ENCODE data around the gene CNTNAP4. TPM values are rescaled to one million over a fixed set of nuclear protein-coding genes. Genes with fewer than 3 reads are reported as not detected.

The CNTNAP4 gene
- total RNA-seq, 2 experiments from 2014 or later, result not detected

DNA sequence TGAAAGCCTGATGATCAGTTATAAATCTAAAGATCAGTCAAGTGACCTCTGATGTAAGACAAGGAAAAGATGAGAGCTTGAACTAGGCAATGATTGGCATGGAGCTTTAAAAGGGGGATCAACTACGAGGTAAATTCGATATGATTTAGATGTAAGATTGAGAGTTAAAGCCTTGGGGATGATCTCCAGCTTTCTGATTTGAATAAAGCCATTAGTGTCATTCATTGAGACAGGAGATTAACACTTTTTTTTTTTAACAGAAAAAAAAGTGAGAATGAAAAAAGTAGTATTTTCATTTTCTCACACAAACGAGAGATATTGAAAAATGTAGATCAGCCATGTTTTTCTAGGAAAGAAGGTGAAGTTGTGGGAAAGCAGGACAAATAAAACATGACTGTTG, 225.4 kb downstream of the CNTNAP4 start:
- Mint-ChIP-seq H3K27me3 (no peaks in the 10 kb centered on the region), H3K4me1 (no peaks in the 10 kb centered on the region), H3K36me3 (no peaks in the 10 kb centered on the region), H3K4me3 (no peak overlapping the region), H3K27ac (no peak overlapping the region), H3K9me3 (ENCODE audit: low read depth) (peaks cover 15% of the 10 kb centered on the region)
- no peak for ATAC-seq
- CTCF ChIA-PET, result no interaction called here
- no peak for DNase-seq

DNA sequence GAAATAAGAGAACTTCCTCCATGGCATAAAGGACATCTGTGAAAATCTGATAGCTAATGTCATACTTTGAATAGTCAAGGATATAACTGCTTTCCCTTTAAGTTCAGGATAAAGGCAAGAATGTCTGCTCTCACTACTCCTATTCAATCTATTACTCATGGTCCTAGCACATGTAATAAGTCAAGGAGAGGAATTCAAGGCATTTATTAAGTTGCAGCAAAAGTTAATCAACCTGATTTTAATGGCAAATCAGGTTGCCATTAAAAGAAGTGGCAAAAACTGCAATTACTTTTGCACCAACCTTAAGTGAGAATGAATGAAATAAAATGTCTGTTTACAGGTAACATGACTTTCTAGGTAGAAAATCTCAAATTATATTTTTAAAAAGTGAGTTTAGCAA, 225.9 kb downstream of the CNTNAP4 start:
- CTCF ChIA-PET, result no interaction called here
- no peak for DNase-seq
- Mint-ChIP-seq H3K27me3 (no peaks in the 10 kb centered on the region), H3K27ac (no peak overlapping the region), H3K4me1 (no peaks in the 10 kb centered on the region), H3K4me3 (no peak overlapping the region), H3K36me3 (no peaks in the 10 kb centered on the region), H3K9me3 (ENCODE audit: low read depth) (peaks cover 15% of the 10 kb centered on the region)
- ATAC-seq, result no peak

DNA sequence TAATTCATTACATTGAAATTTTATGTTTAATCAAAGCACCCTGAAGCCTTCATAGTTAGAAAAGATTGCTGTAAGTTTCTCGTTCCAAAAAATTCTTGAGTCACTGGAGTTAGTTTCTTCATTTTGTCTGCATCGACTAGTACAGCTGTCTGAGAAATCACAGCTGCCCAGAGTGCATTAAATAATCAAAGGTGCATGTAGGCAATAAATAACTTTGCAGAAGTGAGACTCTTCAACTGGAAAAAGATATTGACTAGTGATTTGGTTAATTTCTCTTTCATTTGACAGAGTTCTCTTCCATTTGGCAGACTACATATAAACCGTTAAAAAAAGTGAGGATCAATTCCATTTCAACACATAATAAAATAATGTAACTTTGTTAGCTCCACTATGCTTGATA, 234.0 kb downstream of the CNTNAP4 start:
- Mint-ChIP-seq H3K36me3 (no peaks in the 10 kb centered on the region), H3K4me3 (no peak overlapping the region), H3K4me1 (no peaks in the 10 kb centered on the region), H3K9me3 (ENCODE audit: low read depth) (peaks cover 12% of the 10 kb centered on the region), H3K27me3 (no peaks in the 10 kb centered on the region), H3K27ac (no peak overlapping the region)
- ATAC-seq (no peak), DNase-seq (no peak)
- CTCF ChIA-PET, result no interaction called here

DNA sequence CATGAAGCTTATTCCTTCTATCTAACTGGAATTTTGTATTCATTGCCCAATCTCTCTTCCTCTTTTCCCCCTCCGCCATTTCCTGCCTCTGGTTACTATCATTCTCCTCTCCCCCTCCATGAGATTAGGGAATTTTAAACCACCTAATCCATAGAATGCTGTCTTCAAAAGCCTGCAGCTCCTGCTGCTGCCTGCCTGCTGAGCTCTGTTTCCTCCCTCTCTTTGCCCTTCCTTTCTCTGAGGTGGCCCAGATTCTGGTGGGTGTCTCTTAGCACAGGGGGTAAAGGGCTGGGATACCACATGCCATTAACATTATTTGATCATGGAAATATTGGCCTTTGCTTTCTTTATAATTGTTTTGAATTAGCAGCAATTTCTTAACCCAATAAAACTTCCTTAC, 241.6 kb downstream of the CNTNAP4 start:
- Mint-ChIP-seq H3K9me3 (ENCODE audit: low read depth) (peaks cover 12% of the 10 kb centered on the region), H3K36me3 (no peaks in the 10 kb centered on the region), H3K4me1 (no peaks in the 10 kb centered on the region), H3K27ac (no peak overlapping the region), H3K27me3 (no peaks in the 10 kb centered on the region), H3K4me3 (no peak overlapping the region)
- CTCF ChIA-PET, result no interaction called here
- DNase-seq (no peak), ATAC-seq (no peak)

DNA sequence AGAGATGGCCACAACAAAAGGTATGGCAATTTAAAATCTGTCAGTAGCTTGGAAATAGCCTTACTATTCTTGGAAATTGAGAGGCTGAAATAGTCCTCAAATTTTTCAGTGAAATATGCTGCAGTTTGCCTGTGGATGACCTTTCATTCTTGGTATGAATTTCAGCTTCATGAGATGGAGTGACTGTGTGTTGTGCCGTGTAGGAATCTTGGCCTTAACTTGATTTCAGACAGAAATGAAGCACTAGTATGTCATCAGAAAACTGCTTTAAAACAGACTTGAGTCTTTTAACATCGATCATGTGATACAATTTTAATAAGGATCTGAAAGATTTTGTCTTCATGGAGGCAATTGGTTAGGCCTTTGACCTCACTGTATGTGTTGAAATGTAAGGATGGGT, 247.2 kb downstream of the CNTNAP4 start:
- DNase-seq (no peak), ATAC-seq (no peak)
- Mint-ChIP-seq H3K27ac (no peak overlapping the region), H3K4me3 (no peak overlapping the region), H3K4me1 (no peaks in the 10 kb centered on the region), H3K36me3 (no peaks in the 10 kb centered on the region), H3K9me3 (ENCODE audit: low read depth) (peaks cover 5% of the 10 kb centered on the region), H3K27me3 (no peaks in the 10 kb centered on the region)
- CTCF ChIA-PET, result no interaction called here

DNA sequence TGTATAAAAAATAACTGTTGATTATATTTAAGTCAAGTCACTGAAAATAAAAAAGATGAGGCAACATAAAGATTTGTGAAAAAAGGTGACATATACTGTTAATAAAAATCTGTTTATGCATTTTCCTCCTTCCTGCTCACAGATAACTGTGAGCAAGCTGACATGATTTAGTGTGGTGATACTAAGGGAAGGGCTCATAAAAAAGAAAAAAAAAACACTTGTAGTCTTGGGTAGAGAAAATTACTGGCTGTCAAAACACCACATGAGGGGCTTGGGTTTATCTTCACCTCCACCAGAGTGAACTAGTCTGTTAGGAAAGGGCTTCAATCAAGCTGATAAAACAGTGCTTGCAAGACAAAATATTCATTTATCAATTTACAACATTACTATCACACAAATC, 247.6 kb downstream of the CNTNAP4 start:
- Mint-ChIP-seq H3K9me3 (ENCODE audit: low read depth) (peaks cover 5% of the 10 kb centered on the region), H3K27ac (no peak overlapping the region), H3K36me3 (no peaks in the 10 kb centered on the region), H3K4me3 (no peak overlapping the region), H3K27me3 (no peaks in the 10 kb centered on the region), H3K4me1 (no peaks in the 10 kb centered on the region)
- ATAC-seq, result no peak
- CTCF ChIA-PET, result no interaction called here
- no peak for DNase-seq

DNA sequence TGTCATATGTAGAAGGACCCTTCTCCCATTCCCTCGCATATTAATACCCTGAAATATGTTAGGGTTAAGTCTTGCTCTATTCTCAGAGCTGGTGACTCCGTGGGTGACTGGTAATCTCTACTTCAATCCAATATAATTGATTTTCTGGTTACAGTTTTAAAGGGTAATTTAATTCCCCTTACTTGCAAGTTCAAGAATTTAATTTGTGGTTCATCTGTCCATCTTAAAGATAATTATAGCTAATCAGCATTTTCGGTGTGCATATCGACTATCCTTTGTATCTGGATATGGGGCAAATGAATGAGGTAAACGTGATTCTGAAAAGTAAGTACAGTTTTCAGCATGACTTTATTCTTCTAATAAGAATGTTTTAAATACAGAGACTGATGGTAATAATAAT, 250.0 kb downstream of the CNTNAP4 start:
- H3K4me1 Mint-ChIP-seq, result no peaks in the 10 kb centered on the region
- H3K27ac Mint-ChIP-seq, result no peak overlapping the region
- H3K36me3 Mint-ChIP-seq, result no peaks in the 10 kb centered on the region
- H3K9me3 Mint-ChIP-seq (ENCODE audit: low read depth), result peaks cover 5% of the 10 kb centered on the region
- DNase-seq (no peak), ATAC-seq (no peak)
- H3K4me3 Mint-ChIP-seq, result no peak overlapping the region
- H3K27me3 Mint-ChIP-seq, result no peaks in the 10 kb centered on the region
- CTCF ChIA-PET, result no interaction called here

DNA sequence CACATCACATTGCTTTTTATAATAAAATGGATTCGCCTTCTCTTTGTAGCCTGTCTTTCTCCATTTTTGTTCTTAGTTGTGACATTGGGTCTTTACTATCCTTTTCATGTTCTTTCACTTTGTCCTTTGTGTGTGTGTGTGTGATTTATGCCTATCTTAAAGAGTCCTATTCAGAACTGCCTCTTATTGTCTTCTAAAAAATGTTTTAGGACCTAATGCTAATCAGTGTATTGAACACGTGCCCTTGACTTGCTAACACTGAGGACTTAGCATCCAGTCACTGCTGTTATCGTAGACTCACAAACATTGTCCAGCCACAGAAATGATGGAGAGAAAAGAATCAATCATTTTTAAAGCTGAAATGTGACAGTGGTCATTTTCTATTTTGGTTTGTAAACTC, 251.9 kb downstream of the CNTNAP4 start:
- CTCF ChIA-PET, result no interaction called here
- ATAC-seq (no peak), DNase-seq (no peak)
- peaks cover 5% of the 10 kb centered on the region for H3K9me3 Mint-ChIP-seq (ENCODE audit: low read depth)
- no peaks in the 10 kb centered on the region for H3K27me3 Mint-ChIP-seq
- no peaks in the 10 kb centered on the region for H3K4me1 Mint-ChIP-seq
- H3K36me3 Mint-ChIP-seq, result no peaks in the 10 kb centered on the region
- H3K27ac Mint-ChIP-seq, result no peak overlapping the region
- no peak overlapping the region for H3K4me3 Mint-ChIP-seq

DNA sequence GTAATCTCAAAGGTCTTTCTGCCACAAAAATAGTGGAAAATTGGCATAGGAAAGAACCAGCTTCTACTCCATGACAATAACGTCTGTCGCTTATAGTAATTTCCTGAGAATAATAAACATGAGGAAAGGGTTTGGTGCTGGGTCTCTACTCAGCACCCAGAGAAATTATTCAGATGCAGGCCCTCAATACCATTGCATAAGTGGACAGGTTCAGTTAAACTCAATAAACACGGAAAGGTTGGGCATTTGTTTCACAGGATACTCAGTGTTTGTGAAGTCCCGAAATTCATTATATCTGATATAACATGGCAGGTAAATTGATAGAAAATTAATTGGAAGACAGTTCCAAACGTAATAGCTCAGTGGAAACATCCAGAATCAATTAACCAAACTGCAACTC, 254.0 kb downstream of the CNTNAP4 start:
- H3K36me3 Mint-ChIP-seq, result no peaks in the 10 kb centered on the region
- H3K4me3 Mint-ChIP-seq, result no peak overlapping the region
- DNase-seq (no peak), ATAC-seq (no peak)
- H3K4me1 Mint-ChIP-seq, result no peaks in the 10 kb centered on the region
- CTCF ChIA-PET, result no interaction called here
- peaks cover 6% of the 10 kb centered on the region for H3K9me3 Mint-ChIP-seq (ENCODE audit: low read depth)
- no peaks in the 10 kb centered on the region for H3K27me3 Mint-ChIP-seq
- no peak overlapping the region for H3K27ac Mint-ChIP-seq

DNA sequence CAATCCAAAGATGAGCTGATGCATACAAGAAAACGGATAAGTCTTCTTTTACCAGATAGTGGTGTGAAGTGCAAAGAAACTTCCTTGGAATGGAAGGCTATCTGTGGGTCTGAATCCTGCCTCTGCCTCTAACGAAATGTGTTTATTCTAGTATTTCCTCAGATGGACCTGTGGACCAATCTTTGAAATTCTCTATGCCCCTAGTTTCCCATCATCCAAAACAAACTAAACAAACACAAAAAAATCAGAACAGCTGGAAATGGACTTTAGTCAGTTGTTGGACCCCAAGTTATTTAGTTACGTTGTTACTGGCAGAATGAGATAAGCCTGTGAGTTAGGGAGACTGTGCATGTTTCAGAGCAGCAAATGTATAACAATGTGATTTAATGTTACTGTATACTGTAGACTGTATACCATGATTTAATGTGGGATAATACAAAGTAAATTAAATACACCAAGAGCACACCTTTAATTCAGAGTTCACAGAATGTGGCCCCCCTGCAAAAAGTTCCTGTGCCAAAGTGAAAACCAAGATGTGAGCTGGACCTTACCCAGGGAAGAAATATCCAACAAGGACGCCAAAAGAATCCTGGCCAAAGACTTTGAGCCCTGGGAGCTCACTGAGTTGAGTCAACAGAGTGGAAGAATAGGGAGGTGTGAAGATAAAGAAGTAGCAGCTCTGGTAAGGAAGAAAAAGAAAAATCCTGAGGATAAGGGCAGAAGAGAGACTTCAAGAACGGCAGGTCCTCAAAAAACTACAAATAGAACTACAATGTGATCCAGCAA, 255.2 kb downstream of the CNTNAP4 start:
- H3K4me1 Mint-ChIP-seq, result no peaks in the 10 kb centered on the region
- ATAC-seq (no peak), DNase-seq (no peak)
- no peaks in the 10 kb centered on the region for H3K36me3 Mint-ChIP-seq
- no peaks in the 10 kb centered on the region for H3K27me3 Mint-ChIP-seq
- H3K9me3 Mint-ChIP-seq (ENCODE audit: low read depth), result peaks cover 6% of the 10 kb centered on the region
- H3K27ac Mint-ChIP-seq, result no peak overlapping the region
- CTCF ChIA-PET, result no interaction called here
- no peak overlapping the region for H3K4me3 Mint-ChIP-seq

DNA sequence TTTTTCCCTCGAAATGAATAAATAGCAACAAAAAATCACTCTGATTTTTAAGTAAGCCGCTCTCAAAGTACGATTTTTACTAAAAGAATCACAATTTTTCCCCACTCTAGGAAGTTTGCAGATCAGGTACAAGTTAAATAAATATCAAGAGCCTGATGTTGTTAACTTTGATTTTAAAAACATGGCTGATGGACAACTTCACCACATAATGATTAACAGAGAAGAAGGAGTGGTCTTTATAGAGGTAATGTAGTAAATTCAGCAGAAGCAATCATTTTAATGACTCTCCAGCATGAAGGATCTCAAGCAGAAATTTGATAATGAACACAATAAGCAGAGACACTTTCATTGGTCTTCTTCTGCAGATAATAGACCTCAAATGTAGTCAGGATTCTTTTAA, 262.4 kb downstream of the CNTNAP4 start:
- ATAC-seq (no peak), DNase-seq (no peak)
- H3K9me3 Mint-ChIP-seq (ENCODE audit: low read depth), result peaks cover 2% of the 10 kb centered on the region
- no peaks in the 10 kb centered on the region for H3K4me1 Mint-ChIP-seq
- H3K4me3 Mint-ChIP-seq, result no peak overlapping the region
- CTCF ChIA-PET, result no interaction called here
- no peak overlapping the region for H3K27ac Mint-ChIP-seq
- H3K36me3 Mint-ChIP-seq, result no peaks in the 10 kb centered on the region
- H3K27me3 Mint-ChIP-seq, result no peaks in the 10 kb centered on the region

DNA sequence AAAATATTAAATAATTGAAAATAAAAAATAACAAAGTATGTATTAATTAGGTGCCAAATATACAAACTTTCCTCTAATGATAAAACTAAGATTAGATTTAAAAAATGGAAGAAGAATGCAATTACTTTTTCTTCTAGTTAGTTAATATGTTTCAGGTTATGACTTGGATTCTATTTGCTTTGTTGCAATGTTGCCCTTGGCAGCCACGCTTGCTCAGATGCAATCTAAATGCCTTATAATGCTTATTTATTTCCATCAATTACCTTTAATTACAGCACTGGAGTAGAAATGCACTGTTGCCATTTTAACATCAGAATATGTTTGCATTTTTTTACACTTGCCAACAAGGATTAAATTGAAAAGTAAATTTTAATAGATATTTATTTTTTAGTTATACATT, 263.9 kb downstream of the CNTNAP4 start:
- Mint-ChIP-seq H3K9me3 (ENCODE audit: low read depth) (no peaks in the 10 kb centered on the region), H3K27me3 (no peaks in the 10 kb centered on the region), H3K4me3 (no peak overlapping the region), H3K4me1 (no peaks in the 10 kb centered on the region), H3K27ac (no peak overlapping the region), H3K36me3 (no peaks in the 10 kb centered on the region)
- DNase-seq (no peak), ATAC-seq (no peak)
- CTCF ChIA-PET, result no interaction called here

DNA sequence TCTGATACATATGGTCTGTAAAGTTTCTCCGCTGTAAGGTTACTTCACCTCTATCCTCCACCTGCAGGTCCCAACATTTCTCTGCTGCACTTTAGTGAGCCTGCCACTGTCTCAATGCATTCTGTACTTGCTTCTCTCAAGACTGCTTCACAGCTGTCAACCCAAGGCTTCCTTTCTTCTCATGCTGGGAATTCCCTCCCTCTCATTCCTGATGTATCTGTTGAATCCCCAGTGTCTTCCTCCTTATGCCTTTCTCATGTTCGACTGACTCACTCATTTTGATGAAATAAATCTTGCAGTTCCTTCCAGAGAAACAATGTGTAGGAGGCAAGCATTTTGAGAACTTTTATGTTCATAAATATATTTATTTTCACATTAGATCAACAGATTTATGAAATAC, 288.3 kb downstream of the CNTNAP4 start:
- H3K27ac Mint-ChIP-seq, result no peak overlapping the region
- no peak for DNase-seq
- H3K4me1 Mint-ChIP-seq, result no peaks in the 10 kb centered on the region
- H3K27me3 Mint-ChIP-seq, result no peaks in the 10 kb centered on the region
- no peak for ATAC-seq
- no peaks in the 10 kb centered on the region for H3K36me3 Mint-ChIP-seq
- H3K4me3 Mint-ChIP-seq, result no peak overlapping the region
- peaks cover 12% of the 10 kb centered on the region for H3K9me3 Mint-ChIP-seq (ENCODE audit: low read depth)
- CTCF ChIA-PET, result no interaction called here

DNA sequence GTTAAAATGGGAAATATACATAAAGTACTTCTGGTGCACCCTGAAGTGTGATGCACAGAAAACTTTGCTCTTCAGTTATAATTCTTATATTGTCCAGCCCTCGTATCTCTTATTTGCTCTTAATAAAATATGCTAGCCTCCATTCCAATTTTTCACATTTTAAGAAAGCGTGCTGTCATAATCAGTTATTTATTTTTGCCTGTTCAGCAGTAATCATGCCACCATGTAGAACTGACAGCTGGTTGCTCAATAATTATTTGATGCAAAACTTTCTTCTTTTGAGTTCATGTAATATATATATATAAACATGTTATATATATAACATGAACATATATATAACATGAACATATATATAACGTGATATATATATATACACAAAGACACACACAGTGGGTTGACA, 294.6 kb downstream of the CNTNAP4 start:
- peaks cover 12% of the 10 kb centered on the region for H3K9me3 Mint-ChIP-seq (ENCODE audit: low read depth)
- no peak overlapping the region for H3K4me3 Mint-ChIP-seq
- H3K4me1 Mint-ChIP-seq, result no peaks in the 10 kb centered on the region
- DNase-seq, result no peak
- no peak for ATAC-seq
- H3K27ac Mint-ChIP-seq, result no peak overlapping the region
- no peaks in the 10 kb centered on the region for H3K27me3 Mint-ChIP-seq
- CTCF ChIA-PET, result no interaction called here
- no peaks in the 10 kb centered on the region for H3K36me3 Mint-ChIP-seq

DNA sequence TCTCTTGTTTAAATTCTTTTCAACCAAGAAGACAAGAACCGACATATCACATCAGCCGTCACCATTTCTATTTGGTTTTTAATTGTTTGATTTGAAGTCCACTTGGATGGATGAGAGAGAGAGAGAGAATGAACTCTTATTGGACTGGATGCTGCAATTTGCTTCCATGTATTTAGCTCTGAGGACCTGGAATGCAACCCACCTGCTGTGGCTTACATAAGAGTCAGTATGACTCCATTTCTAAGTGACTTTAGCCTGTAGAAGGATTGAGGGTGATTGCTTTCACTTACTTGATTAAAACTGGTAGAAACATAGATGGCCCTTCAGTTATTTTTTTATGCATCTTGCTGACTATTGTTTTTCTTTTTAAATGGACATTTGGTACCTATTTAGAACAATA, 296.1 kb downstream of the CNTNAP4 start:
- peaks cover 9% of the 10 kb centered on the region for H3K9me3 Mint-ChIP-seq (ENCODE audit: low read depth)
- CTCF ChIA-PET, result no interaction called here
- no peak overlapping the region for H3K4me3 Mint-ChIP-seq
- no peaks in the 10 kb centered on the region for H3K36me3 Mint-ChIP-seq
- no peaks in the 10 kb centered on the region for H3K4me1 Mint-ChIP-seq
- H3K27ac Mint-ChIP-seq, result no peak overlapping the region
- ATAC-seq (no peak), DNase-seq (no peak)
- H3K27me3 Mint-ChIP-seq, result no peaks in the 10 kb centered on the region
